NT2/D1 (cell line): ENCODE results near the gene HRH1.

ENCODE experiments used
- DNase-seq: peaks from one replicate; pipeline ENCODE4 v3.0.0-alpha.2; 2011; ENCODE audit warnings: low read depth, low spot score
- H3K27me3 ChIP-seq: 2 replicates; pipeline ENCODE4 v1.6.0; 2011; ENCODE audit warnings: mild to moderate bottlenecking; ENCODE audit not compliant: insufficient read length, insufficient read depth
- H3K36me3 ChIP-seq: 2 replicates; pipeline ENCODE4 v1.6.1; 2011; ENCODE audit warnings: mild to moderate bottlenecking, low read length, mixed read lengths; ENCODE audit not compliant: insufficient read depth, insufficient read length
- H3K4me1 ChIP-seq: 2 replicates; pipeline ENCODE4 v1.5.1; 2011; ENCODE audit not compliant: insufficient read depth, insufficient read length
- H3K4me3 ChIP-seq: 2 replicates; pipeline ENCODE4 v1.5.1; 2011; ENCODE audit warnings: low read depth; ENCODE audit not compliant: insufficient read length
- H3K9ac ChIP-seq: 2 replicates; pipeline ENCODE4 v1.6.0; 2011; ENCODE audit warnings: low read depth; ENCODE audit not compliant: insufficient read length
- H3K9me3 ChIP-seq: 2 replicates; pipeline ENCODE4 v1.5.1; 2011; ENCODE audit warnings: mild to moderate bottlenecking, low read length; ENCODE audit not compliant: insufficient read depth
- SUZ12 ChIP-seq: IDR thresholded peaks from 2 replicates; pipeline ENCODE4 v1.6.1; 2011; ENCODE audit not compliant: insufficient read length, insufficient read depth; ENCODE audit errors: extremely low read depth
- YY1 ChIP-seq: IDR thresholded peaks from 2 replicates; pipeline ENCODE4 v1.6.1; 2011; ENCODE audit not compliant: insufficient read length, insufficient read depth
- ZNF274 ChIP-seq: IDR thresholded peaks from 2 replicates; pipeline ENCODE4 v1.6.1; 2011; ENCODE audit warnings: mild to moderate bottlenecking, low read depth, low read length

The HRH1 gene

GRCh38 chr3:11195201-11195600 is 40.9 kb downstream of the HRH1 start:
- H3K27me3 ChIP-seq: no peaks in the 10 kb centered on the region
- no peak overlapping the region for H3K9ac ChIP-seq
- no peak overlapping the region for H3K4me3 ChIP-seq
- H3K9me3 ChIP-seq: no peaks in the 10 kb centered on the region
- H3K4me1 ChIP-seq: no peaks in the 10 kb centered on the region
- no peak for TF ChIP-seq ZNF274
- no peak for TF ChIP-seq YY1
- no peak for TF ChIP-seq SUZ12
- no peak for DNase-seq
- no peaks in the 10 kb centered on the region for H3K36me3 ChIP-seq

- Histone ChIP-seq H3K4me3 (no peak overlapping the region), H3K36me3 (no peaks in the 10 kb centered on the region), H3K9me3 (no peaks in the 10 kb centered on the region), H3K27me3 (no peaks in the 10 kb centered on the region), H3K9ac (peak overlapping the region; percentile 50), H3K4me1 (no peaks in the 10 kb centered on the region)
- TF ChIP-seq YY1 (no peak), ZNF274 (no peak), SUZ12 (no peak)
- no peak for DNase-seq
These were observed 41.5 kb downstream of the HRH1 start for GRCh38 chr3:11195721-11196332.

- H3K36me3 ChIP-seq: no peaks in the 10 kb centered on the region
- TF ChIP-seq ZNF274 (no peak), SUZ12 (no peak), YY1 (no peak)
- no peak overlapping the region for H3K9ac ChIP-seq
- H3K4me1 ChIP-seq: no peaks in the 10 kb centered on the region
- no peaks in the 10 kb centered on the region for H3K27me3 ChIP-seq
- H3K9me3 ChIP-seq: no peaks in the 10 kb centered on the region
- no peak overlapping the region for H3K4me3 ChIP-seq
- no peak for DNase-seq
These were observed 43.2 kb downstream of the HRH1 start for GRCh38 chr3:11197484-11197883.

GRCh38 chr3:11198070-11198469 is 43.8 kb downstream of the HRH1 start:
- Histone ChIP-seq H3K4me1 (no peaks in the 10 kb centered on the region), H3K9ac (no peak overlapping the region), H3K4me3 (no peak overlapping the region), H3K36me3 (no peaks in the 10 kb centered on the region), H3K27me3 (no peaks in the 10 kb centered on the region), H3K9me3 (no peaks in the 10 kb centered on the region)
- no peak for DNase-seq
- TF ChIP-seq YY1 (no peak), SUZ12 (no peak)

GRCh38 chr3:11198495-11198894 is 44.2 kb downstream of the HRH1 start:
- Histone ChIP-seq H3K4me3 (no peak overlapping the region), H3K36me3 (no peaks in the 10 kb centered on the region), H3K4me1 (no peaks in the 10 kb centered on the region), H3K27me3 (no peaks in the 10 kb centered on the region), H3K9ac (no peak overlapping the region), H3K9me3 (no peaks in the 10 kb centered on the region)
- no peak for DNase-seq
- TF ChIP-seq ZNF274: no peak
- no peak for TF ChIP-seq SUZ12
- TF ChIP-seq YY1: no peak

GRCh38 chr3:11199902-11200845 is 45.9 kb downstream of the HRH1 start:
- Histone ChIP-seq H3K9me3 (no peaks in the 10 kb centered on the region), H3K27me3 (no peaks in the 10 kb centered on the region), H3K36me3 (no peaks in the 10 kb centered on the region), H3K9ac (no peak overlapping the region), H3K4me3 (no peak overlapping the region), H3K4me1 (no peaks in the 10 kb centered on the region)
- TF ChIP-seq YY1 (no peak), ZNF274 (no peak), SUZ12 (no peak)
- DNase-seq: no peak

GRCh38 chr3:11201251-11202019 is 47.1 kb downstream of the HRH1 start:
- Histone ChIP-seq H3K9ac (no peak overlapping the region), H3K36me3 (no peaks in the 10 kb centered on the region), H3K4me1 (no peaks in the 10 kb centered on the region), H3K4me3 (no peak overlapping the region), H3K27me3 (no peaks in the 10 kb centered on the region), H3K9me3 (no peaks in the 10 kb centered on the region)
- TF ChIP-seq SUZ12 (no peak), ZNF274 (no peak), YY1 (no peak)
- no peak for DNase-seq
